Activated CD8-positive, alpha-beta memory T cell treated with anti-CD3 and anti-CD28 coated beads, Interleukin-2, amount 50 U/mL, for 1 hour (primary cell): Measurements from ENCODE around the gene CHN1.

Experiments used
- DNase-seq: peaks from one replicate; pipeline ENCODE4 v3.0.0-alpha.2; 2020; ENCODE audit errors: extremely low read depth

The CHN1 gene

DNA sequence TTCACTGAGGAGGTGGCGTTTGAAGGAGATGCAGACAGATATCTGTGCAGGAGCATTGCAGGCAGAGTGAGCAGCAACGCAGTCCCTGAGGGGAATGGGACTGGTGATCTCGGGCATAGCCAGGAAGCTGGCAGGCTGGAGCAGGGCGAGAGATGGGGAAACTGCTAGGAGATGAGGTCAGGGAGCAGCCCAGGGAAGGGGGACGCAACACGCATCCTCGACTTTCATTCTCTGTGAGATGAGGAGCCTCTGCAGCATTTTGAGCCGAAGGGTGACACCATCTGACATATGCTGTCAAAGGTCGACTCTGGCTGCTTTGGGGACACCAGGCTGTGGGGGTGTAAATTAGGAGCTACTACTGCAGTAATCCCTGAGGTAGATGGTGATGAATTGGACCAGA lies 236.6 kb downstream of the CHN1 start:
- DNase-seq: no peak

DNA sequence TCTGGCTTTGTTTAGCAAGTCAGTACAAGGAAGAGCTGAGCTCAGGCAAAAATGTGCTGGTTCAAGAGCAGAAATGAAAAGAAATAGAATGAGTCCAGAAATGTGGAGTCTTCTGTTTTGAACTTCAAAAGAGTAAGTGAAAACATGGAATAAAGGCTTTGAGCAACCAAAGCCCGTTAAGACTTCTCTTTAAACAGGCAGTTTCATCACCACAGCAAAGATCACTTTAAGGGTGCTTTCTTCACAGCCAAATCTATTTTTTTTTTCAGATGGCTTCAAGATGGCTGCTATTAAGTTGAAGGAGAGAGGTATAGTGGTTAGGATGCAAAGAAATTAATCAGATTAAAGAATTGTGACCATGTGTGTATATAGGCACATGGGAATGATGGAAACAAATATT lies 238.9 kb downstream of the CHN1 start:
- DNase-seq: no peak

DNA sequence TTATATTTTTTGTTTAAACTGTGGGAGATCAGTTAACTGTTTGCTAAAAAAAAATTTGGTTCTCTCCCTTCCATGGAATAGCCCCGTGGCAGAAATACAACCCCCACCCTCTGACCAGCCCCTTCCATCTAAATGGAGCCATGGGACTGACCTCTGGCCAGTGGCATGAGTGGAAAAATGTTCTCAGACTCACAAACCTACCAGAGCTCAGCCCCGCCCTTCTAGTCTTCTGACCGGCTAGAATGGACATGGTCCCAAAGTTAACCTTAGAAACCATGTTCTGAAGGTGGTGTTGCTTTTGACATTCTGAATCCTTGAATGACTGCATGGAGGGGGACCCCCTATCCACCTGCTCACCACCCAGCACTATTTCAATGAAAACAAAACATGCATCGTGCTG lies 239.6 kb downstream of the CHN1 start:
- DNase-seq: no peak

DNA sequence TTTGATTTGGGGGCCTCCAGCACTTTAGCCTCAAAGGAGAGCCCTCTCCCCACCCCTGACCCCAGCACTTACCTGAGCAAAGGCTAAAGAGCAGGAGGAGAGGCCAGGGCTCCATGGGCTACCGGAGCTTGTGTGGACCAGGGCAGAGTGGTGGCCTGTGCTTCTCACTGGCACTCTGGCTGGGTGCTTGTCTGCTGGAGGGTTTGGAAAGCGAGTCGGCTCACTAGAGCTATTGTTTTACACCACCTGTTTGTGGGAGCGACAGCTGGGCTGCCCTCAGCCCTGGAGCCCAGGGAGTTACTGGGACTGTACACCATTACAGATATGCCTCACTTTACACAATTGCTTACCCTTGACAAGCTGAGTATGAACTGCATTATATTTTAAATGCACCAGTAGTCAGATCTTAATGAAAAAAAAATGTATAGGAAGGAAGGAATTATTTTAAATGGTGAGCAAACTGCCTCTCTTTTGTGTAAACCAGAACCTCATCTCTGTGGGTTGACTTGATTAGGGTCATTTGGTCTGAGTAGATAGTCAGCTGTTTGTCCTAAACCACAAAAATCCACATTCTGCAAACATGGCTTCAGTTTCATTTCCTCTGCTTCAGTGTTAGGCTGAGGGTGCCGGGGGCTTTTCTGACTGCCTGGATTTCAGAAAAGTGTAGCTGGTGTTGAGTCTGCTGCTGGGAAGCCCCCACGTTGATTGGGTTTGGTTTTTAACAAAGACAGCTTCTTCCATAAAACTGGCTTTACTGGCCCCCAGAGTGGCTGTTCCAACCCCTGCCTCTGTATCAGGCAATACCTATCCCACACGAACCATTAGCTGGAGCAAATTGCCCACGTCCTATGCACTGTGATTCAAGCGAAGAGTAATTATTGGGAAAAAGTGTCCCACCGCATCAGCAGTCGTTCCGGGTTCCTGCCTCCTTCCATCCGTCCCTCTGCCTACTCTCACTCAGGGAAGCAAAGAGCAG lies 240.6 kb downstream of the CHN1 start, which contains the start of gene CHRNA1:
Gene CHRNA1 (minus strand): TSS at position 193 of the 976 bp plus-strand sequence. CDS start 78 bp downstream, at position 115.
- DNase-seq: no peak

DNA sequence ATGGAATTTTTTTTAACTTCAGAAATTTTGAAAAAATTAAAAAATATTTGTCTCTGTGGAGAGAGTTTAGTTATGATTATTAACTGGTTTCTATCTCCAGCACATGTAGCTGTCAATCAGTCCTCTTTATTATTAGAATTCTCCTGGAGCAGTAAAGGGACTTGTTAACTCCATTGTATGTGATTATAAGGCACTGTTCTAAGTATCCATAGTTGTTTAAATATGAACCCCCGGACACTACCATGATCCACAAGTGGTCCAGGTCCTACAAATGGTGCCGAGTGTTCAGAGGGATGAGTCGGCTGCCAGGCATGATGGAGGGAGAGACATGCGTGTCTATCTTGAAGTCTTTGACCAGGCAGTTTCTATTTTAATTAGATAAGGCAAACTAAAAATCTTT lies 241.4 kb downstream of the CHN1 start:
- no peak for DNase-seq

DNA sequence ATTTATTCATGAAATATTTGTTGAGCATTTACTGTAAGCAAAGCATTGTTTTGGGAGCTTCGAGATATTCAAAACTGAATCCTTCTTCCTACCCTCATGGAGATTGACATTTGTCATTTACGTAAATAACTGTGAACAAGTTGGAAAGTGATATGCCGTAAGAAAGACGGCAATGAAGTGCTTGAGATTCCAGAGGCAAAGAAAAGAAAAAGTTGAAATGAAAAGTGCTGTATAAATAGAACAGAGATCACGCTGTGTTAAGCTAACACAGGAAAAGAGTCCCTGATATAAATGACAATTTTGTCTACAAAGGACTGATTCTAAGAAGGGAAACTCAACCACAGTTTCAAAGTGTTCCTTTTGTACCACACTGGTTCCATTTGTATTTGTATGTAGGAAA lies 242.7 kb downstream of the CHN1 start:
- DNase-seq: no peak

DNA sequence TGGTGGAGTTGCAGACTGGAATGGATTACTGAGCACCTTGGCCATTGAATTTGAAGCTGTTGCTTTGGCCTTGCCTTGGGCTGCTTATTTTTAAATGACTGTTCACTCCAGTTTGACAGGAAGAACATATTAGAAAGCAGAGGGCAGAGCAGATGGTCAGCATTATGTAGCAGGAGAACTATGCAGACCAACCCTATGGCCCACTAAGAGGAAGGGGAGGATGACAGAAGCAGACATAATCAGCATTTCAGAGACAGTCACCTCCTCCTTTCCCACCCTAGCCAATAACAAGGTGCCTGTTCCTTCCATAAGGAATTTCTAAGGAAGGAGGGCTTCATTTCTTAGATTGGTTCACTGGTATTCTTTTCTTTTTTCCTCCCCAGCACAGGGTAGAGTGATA lies 243.3 kb downstream of the CHN1 start:
- no peak for DNase-seq

DNA sequence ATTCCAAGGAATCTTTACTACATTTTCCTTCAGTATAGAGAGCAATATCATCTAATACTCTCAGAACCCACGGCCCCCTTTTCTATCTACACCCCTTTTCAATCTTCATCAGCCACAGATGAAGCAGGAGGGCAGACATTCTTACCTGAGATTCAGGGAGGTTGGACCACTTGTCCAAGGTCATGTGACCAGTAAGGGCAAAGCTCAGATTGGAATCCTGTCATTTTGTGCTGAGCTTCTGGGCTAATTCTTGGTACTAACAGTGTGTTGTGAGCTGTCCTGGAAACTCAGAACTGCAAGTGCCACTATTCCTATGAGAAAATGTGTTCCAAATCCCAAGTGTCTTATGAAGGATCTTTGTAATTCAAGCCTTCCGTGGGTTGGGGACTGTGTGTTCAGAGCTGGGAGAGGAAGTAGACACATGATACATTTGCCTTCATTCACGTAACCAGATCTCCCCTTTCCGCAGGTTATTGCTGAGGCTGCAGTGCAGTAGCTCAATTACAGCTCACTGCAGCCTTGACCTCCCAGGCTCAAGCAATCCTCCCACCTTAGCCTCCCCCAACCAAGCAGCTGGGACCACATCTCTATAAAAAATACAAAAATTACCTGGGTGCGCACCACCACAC lies 244.2 kb downstream of the CHN1 start:
- no peak for DNase-seq

DNA sequence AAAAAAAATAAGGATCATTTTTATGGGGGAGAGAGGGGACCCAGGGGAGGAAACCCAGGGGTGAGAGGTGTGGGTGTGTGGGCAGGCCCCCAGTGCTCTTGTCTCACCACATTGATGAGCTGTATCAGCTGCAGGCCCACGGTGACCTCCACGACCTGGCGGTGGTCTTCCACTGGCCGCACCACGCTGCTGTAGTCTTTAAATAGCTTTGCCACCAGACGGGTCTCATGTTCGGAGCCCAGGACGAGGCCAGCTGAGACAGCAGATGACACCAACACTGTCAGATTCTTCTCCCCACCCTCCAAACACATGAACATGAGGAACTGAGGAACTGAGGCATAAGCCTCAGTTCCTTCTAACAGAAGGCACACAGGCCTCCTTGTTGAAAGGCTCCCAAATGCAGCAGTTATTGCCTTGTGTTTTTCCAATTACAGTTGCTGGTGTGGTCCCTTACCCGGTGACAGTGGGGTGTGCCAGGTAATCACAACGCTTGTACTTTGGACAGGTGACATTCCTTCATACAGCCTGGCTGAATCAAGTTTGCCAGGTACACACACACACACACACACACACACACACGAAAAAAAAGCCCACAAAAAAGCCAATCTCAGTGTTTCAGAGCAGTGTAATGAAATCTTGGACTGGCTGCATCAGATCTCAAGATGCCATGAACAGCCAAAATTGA lies 245.7 kb downstream of the CHN1 start:
- DNase-seq: no peak

DNA sequence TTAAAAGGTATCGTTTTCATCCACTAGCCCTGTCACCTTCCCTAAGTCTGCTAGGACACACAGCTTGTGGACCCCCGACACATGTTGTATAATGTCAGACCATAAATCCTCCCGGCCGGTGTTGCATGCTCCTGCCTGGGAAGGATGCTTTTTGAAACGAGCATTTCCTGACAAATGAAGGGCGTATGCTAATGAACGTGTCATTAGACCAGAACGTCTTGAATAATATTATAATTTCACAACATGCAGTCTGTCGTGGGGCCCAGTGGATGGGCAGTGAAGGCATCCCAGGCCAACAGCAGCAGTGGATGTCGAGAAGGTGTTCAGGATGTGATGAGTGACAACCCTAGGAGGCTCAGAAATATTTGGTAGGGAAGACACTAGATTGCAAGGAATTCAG lies 248.4 kb downstream of the CHN1 start:
- DNase-seq: no peak

DNA sequence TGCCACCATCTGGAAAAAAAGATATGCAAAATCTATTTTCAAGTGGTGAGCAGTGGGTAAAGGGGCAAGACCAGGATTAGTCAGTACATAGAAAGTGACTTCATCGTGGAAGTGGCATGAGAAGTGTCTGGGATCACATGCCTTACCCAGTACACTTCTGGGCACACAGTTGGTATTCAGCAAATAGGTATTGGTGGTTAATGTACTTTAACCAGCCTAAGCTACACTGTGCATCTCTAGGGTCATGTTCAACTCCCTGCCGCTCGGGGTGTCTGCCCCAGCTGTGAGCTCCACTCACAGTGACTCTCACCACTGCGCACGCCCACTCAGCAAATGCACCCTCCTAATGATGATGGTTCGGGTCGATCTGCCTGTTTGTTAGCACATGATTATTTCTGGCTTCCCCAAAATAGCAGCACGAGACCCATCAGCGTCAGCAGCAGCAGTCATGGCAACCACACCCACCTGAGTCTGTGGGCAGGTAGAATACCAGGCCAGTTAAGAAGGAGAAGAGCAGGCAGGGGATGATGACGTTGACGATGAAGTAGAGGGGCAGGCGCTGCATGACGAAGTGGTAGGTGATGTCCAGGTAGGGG lies 252.0 kb downstream of the CHN1 start:
- DNase-seq: no peak

DNA sequence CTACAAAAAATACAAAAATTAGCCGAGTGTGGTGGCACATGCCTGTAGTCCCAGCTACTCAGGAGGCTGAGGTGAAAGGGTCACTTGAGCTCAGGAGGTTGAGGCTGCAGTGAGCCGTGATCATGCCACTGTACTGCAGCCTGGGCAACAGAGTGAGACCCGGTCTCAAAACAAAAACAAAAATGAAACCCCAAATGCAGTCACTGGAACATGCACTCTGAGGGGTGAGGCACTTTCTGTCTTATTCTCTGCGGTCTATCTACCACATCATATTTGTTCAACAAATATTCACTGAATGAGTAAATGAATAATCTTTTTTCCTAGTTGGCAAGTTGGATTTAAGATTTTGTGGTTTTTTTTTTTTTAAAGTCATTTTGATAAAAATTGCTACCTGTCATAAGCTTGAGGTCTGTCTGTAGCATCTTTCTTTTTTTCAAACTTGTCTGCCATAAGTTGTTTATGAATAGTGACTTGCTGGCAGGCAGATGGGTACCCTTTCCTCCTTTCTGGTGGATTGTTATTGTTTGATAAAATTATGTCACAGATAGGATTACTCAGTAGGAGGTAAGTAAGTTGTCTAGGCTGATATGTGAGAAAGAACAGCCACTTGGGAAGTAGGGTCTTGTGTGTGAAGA lies 252.7 kb downstream of the CHN1 start:
- DNase-seq: no peak

DNA sequence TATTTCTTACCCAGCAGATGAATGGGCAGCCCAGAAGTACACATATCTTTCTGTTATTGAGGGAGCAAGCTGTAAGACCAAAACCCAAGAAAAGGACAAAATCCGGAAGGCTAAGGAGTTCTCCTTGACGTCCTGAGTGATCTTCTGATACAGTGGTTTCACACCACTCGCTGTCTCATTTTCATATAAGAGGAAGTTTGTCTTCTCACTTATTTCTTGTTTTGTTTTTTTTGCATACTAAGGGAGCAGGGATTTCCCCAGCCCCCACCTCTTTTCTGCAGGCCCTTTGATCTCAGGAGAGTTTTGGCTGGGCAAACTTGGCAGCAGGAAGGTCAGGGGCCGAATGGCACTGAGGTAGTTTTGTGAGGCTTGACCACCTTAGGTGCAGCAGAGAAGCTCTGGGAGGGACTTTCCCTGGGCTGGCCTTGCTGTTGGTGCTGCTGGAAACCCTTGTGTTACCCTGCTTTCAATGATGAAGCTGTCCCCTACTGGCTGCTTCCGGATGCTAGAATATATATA lies 254.2 kb downstream of the CHN1 start:
- no peak for DNase-seq

DNA sequence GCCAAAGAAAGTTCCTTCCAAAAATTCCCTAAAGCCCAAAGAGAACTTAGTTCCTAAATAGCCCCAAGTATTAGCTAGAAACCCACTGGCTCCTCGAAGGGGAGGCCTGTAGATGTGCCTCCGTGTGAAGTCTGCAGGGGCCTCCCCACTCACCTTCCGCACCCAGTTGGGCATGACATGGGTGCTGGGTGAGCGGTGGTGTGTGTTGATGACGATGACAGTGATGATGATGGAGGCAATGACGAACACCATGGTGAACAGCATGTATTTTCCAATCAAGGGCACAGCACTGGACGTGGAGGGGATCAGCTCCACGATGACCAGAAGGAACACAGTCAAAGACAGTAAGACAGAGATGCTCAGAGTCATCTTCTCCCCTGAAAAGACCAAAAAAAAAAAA lies 255.4 kb downstream of the CHN1 start:
- DNase-seq: no peak

DNA sequence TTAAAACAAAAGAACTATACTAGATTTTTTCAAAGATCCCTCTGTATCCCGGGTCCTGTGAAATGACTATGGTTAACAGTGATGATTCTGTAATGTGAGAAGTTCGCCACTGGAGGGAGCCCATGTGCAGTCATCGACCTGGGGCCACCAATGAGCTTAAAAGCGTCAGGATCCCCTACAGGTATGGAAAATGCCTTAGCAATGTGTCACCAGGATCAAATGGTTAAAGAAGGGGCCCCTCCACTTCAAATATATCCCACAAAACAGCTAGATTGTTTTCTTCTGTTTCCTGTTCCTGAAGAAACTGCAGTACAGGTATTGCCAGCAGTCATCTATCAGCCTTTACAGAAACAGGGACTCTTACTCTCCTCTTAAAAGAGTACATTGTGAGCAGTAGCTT lies 256.2 kb downstream of the CHN1 start:
- peak; percentile 53 for DNase-seq
